Right lobe of liver (tissue), 6 donors: ENCODE results near the gene SLC45A2. TPM values are rescaled to one million over a fixed set of nuclear protein-coding genes. Genes with fewer than 3 reads are reported as not detected.
"Not testable (repeated sequence)": the region's sequence is repeated elsewhere in the genome, so short reads cannot be mapped to it uniquely, and the experiment has no call there.

Source experiments
- ATAC-seq, 4 donors: fragments of 200-7000 bp; cut with Tn5 transposase; one replicate each; pipeline ENCODE4 v1.9.1; 2020; ENCODE audit warnings: mild to moderate bottlenecking in 4 of 4, moderate library complexity in 4 of 4
- DNase-seq, 3 donors: peaks; one replicate each; pipeline ENCODE4 v3.0.0-alpha.2; 2020
- H3K27ac ChIP-seq, 3 donors: fragments of 200-600 bp; one replicate each; pipeline ENCODE4 v1.8.0; 2022
- H3K27me3 ChIP-seq, 2 donors: fragments of 200-600 bp; one replicate each; pipeline ENCODE4 v1.8.0; 2022
- H3K36me3 ChIP-seq, 4 donors: fragments of 200-600 bp; sonication (generic) in 1 of 4; one replicate each; pipeline versions ENCODE4 v1.5.1 to v1.8.0; 2017 to 2022; ENCODE audit warnings: control low read depth in 1 of 4
- H3K4me1 ChIP-seq, 4 donors: fragments of 200-600 bp; sonication (generic) in 1 of 4; one replicate each; pipeline versions ENCODE4 v1.5.1 to v1.8.0; 2017 to 2022; ENCODE audit warnings: control low read depth in 1 of 4
- H3K4me3 ChIP-seq, 3 donors: fragments of 200-600 bp; one replicate each; pipeline ENCODE4 v1.8.0; 2022
- H3K9me3 ChIP-seq, 4 donors: fragments of 200-600 bp; sonication (generic) in 1 of 4; one replicate each; pipeline versions ENCODE4 v1.5.1 to v1.8.0; 2017 to 2022; ENCODE audit warnings: control low read depth in 1 of 4
- CTCF ChIP-seq, 4 donors: fragments of 200-600 bp in 3 of 4; fragments of 450-650 bp in 1 of 4; IDR thresholded peaks; one replicate each; pipeline versions ENCODE4 v1.5.1 to v1.8.0; 2016 to 2022; ENCODE audit warnings: antibody characterized with exemption in 4 of 4, mild to moderate bottlenecking in 2 of 4
- POLR2A ChIP-seq: fragments of 450-650 bp; IDR thresholded peaks from one replicate; pipeline ENCODE4 v1.6.1; 2017; ENCODE audit warnings: antibody characterized with exemption, mild to moderate bottlenecking
- WGBS: methylation state at CpG from one replicate; pipeline ENCODE4 v1.1.6; 2018; ENCODE audit warnings: low coverage, low lambda C conversion rate; ENCODE audit not compliant: insufficient coverage; ENCODE audit errors: missing lambda C conversion rate; 5-methylcytosine and 5-hydroxymethylcytosine counted together
- intact Hi-C, 2 donors: fragments of 100-400 bp; cut with DNase I; formaldehyde crosslinking; loops; one replicate each; pipeline versions ENCODE4 v1.11.2 to v1.14.1; 2022
- total RNA-seq, 6 experiments: library from RNA; depleted of rRNA in 2 of 6; stranded (reverse); fragments of >200 nt in 2 of 6; fragmentation: NEBNext Ultra II Directional in 3 of 6; extraction: Animal tissue kit (Norgen Biotek cat#: 25700) in 3 of 6; gene quantifications; one replicate each; pipeline versions ENCODE4 v1.1.0 to v1.2.4, GENCODE V29; 2016 to 2023
- donor health status: DM: no; HTN: yes; CAD: no.
- donor health status: DM: no; HTN: no; CAD: no.
- donor health status: DM: no; HTN: no; CAD: no.
- donor health status: DM: no; HTN: yes; CAD: no.
- donor health status: DM: no; HTN: yes; CAD: no.

The SLC45A2 gene
- total RNA-seq, 6 experiments from 2014 or later = 0.20 to 2.3 (median 0.37) TPM

GRCh38 chr5:33928283-33928682 lies 56.2 kb downstream of the SLC45A2 start:
- TF ChIP-seq CTCF (IDR thresholded peaks at IDR 0.05) (no peak), POLR2A (no peak)
- DNase-seq (no peak), ATAC-seq (no peak)
- Histone ChIP-seq H3K27me3 (no peaks in the 10 kb centered on the region), H3K4me3 (no peak overlapping the region), H3K9me3 (no peaks in the 10 kb centered on the region), H3K27ac (no peak overlapping the region), H3K36me3 (no peaks in the 10 kb centered on the region), H3K4me1 (no peaks in the 10 kb centered on the region)
- WGBS = 66% methylated on average over 2 of the region's 2 CpGs
- intact Hi-C loops = no loop called here

GRCh38 chr5:33927685-33928084 lies 56.8 kb downstream of the SLC45A2 start:
- intact Hi-C loops = no loop called here
- no peak for DNase-seq
- H3K4me1 ChIP-seq = no peaks in the 10 kb centered on the region
- no peak overlapping the region for H3K27ac ChIP-seq
- WGBS = 66% methylated on average over 4 of the region's 4 CpGs
- H3K4me3 ChIP-seq = no peak overlapping the region
- no peaks in the 10 kb centered on the region for H3K27me3 ChIP-seq
- TF ChIP-seq POLR2A (no peak), CTCF (IDR thresholded peaks at IDR 0.05) (no peak)
- no peaks in the 10 kb centered on the region for H3K36me3 ChIP-seq
- ATAC-seq = no peak
- no peaks in the 10 kb centered on the region for H3K9me3 ChIP-seq

- Histone ChIP-seq H3K27ac (no peak overlapping the region), H3K4me3 (no peak overlapping the region), H3K4me1 (no peaks in the 10 kb centered on the region), H3K36me3 (no peaks in the 10 kb centered on the region), H3K9me3 (no peaks in the 10 kb centered on the region), H3K27me3 (no peaks in the 10 kb centered on the region)
- DNase-seq = no peak
- ATAC-seq = no peak
- TF ChIP-seq CTCF (IDR thresholded peaks at IDR 0.05) (no peak), POLR2A (no peak)
- intact Hi-C loops = no loop called here
Observed at GRCh38 chr5:33925278-33925677, 59.2 kb downstream of the SLC45A2 start.

- TF ChIP-seq CTCF (IDR thresholded peaks at IDR 0.05) = no peak
- TF ChIP-seq POLR2A = no peak
- H3K4me3 ChIP-seq = no peak overlapping the region
- intact Hi-C loops = no loop called here
- ATAC-seq (no peak), DNase-seq (no peak)
- no peaks in the 10 kb centered on the region for H3K27me3 ChIP-seq
- H3K27ac ChIP-seq = no peak overlapping the region
- no peaks in the 10 kb centered on the region for H3K9me3 ChIP-seq
- 33% methylated on average over 1 of the region's 1 CpG for WGBS
- no peaks in the 10 kb centered on the region for H3K4me1 ChIP-seq
- no peaks in the 10 kb centered on the region for H3K36me3 ChIP-seq
Observed at GRCh38 chr5:33921002-33921401, 63.5 kb downstream of the SLC45A2 start.

- 83% methylated on average over 3 of the region's 3 CpGs for WGBS
- H3K4me3 ChIP-seq, H3K4me1 ChIP-seq, H3K9me3 ChIP-seq, H3K27me3 ChIP-seq, intact Hi-C loops, DNase-seq, ATAC-seq, H3K36me3 ChIP-seq, H3K27ac ChIP-seq: not testable (repeated sequence)
Observed at GRCh38 chr5:33914844-33915243, 69.6 kb downstream of the SLC45A2 start.

- H3K27me3 ChIP-seq, DNase-seq, H3K4me3 ChIP-seq, intact Hi-C loops, H3K4me1 ChIP-seq, H3K36me3 ChIP-seq, H3K9me3 ChIP-seq, ATAC-seq, H3K27ac ChIP-seq: not testable (repeated sequence)
- 54% methylated on average over 5 of the region's 7 CpGs for WGBS
Observed at GRCh38 chr5:33906248-33906647, 78.2 kb downstream of the SLC45A2 start.
